ENCODE data around the gene RBM33.

Gene RBM33

GRCh38 chr7:155669717-155670505 lies 25.4 kb downstream of the RBM33 start (continued):
- no peak for TF ChIP-seq ZNF221 (tag by site-specific recombination; IDR thresholded peaks at IDR 0.05; ENCODE audit: borderline replicate concordance)
- no peak for TF ChIP-seq KLF16 (tag by site-specific recombination; IDR thresholded peaks at IDR 0.05)
- TF ChIP-seq ZSCAN30 (tag by site-specific recombination; IDR thresholded peaks at IDR 0.05): no peak

GRCh38 chr7:155670521-155670920 lies 26.1 kb downstream of the RBM33 start:
- TF ChIP-seq SETDB1 (IDR thresholded peaks at IDR 0.05; ENCODE audit: insufficient read length, low read length) (no peak), ZNF600 (tag by site-specific recombination; IDR thresholded peaks at IDR 0.05) (peak; percentile 42; the same call in 1 of the 2 replicates)
- H3K9me3 ChIP-seq (ENCODE audit: control insufficient read depth, insufficient read depth, low read depth, low read length): no peaks in the 10 kb centered on the region
- no peak overlapping the region for H3K4me3 ChIP-seq (ENCODE audit: low read depth, low read length)
- peaks cover 0 to 11% of the 10 kb centered on the region in 2 experiments; a peak in 1 of 3 replicates for H3K36me3 ChIP-seq (ENCODE audit: control insufficient read depth in 2 of 2, insufficient read depth in 1 of 2, low read length in 2 of 2)
- POLR2A ChIA-PET: no interaction called here
- CTCF ChIA-PET: interaction anchor here (1.3 kb wide), 1 partner anchor 72 kb away, joined by 3 read pairs; no protein-coding TSS in a partner anchor
- H3K4me1 ChIP-seq (ENCODE audit: control insufficient read depth, insufficient read depth, low read length): peaks cover 5% of the 10 kb centered on the region; the same call in 1 of the 2 replicates
- no peak overlapping the region for H3K27ac ChIP-seq (ENCODE audit: extremely low read depth, low read depth, low read length)

- CTCF ChIA-PET: no interaction called here
Measured at GRCh38 chr7:155674556-155674955, 30.1 kb downstream of the RBM33 start.

GRCh38 chr7:155676052-155676451 lies 31.6 kb downstream of the RBM33 start:
- no peaks in the 10 kb centered on the region for H3K9me3 ChIP-seq (ENCODE audit: control insufficient read depth, insufficient read depth, low read depth, low read length)
- peaks cover 0 to 21% of the 10 kb centered on the region in 2 experiments; a peak in 1 of 3 replicates for H3K36me3 ChIP-seq (ENCODE audit: control insufficient read depth in 2 of 2, insufficient read depth in 1 of 2, low read length in 2 of 2)
- no peak overlapping the region for H3K27ac ChIP-seq (ENCODE audit: extremely low read depth, low read depth, low read length)
- TF ChIP-seq ZNF560 (tag by site-specific recombination; IDR thresholded peaks at IDR 0.05; ENCODE audit: borderline replicate concordance) (no peak), ZNF521 (tag by site-specific recombination; IDR thresholded peaks at IDR 0.05) (no peak), ZNF140 (tag by site-specific recombination; IDR thresholded peaks at IDR 0.05) (no peak), ZNF549 (tag by site-specific recombination; IDR thresholded peaks at IDR 0.05) (no peak)
- no peak overlapping the region for H3K4me3 ChIP-seq (ENCODE audit: low read depth, low read length)
- no peaks in the 10 kb centered on the region for H3K4me1 ChIP-seq (ENCODE audit: control insufficient read depth, insufficient read depth, low read length)
- ChIA-PET POLR2A (no interaction called here), CTCF (no interaction called here)

More at GRCh38 chr7:155674556-155674955, 30.1 kb downstream of the RBM33 start:
- H3K36me3 ChIP-seq (ENCODE audit: control insufficient read depth in 2 of 2, insufficient read depth in 1 of 2, low read length in 2 of 2): peaks cover 0 to 14% of the 10 kb centered on the region in 2 experiments; a peak in 1 of 3 replicates
- POLR2A ChIA-PET: no interaction called here
- H3K4me3 ChIP-seq (ENCODE audit: low read depth, low read length): no peak overlapping the region
- H3K4me1 ChIP-seq (ENCODE audit: control insufficient read depth, insufficient read depth, low read length): no peaks in the 10 kb centered on the region; the same call in 1 of the 2 replicates
- H3K27ac ChIP-seq (ENCODE audit: extremely low read depth, low read depth, low read length): no peak overlapping the region
- H3K9me3 ChIP-seq (ENCODE audit: control insufficient read depth, insufficient read depth, low read depth, low read length): no peaks in the 10 kb centered on the region
- TF ChIP-seq ZNF24 (tag by site-specific recombination; IDR thresholded peaks at IDR 0.05): no peak
- TF ChIP-seq ZBTB8A (tag by site-specific recombination; IDR thresholded peaks at IDR 0.05): no peak
- TF ChIP-seq OSR2 (tag by site-specific recombination; IDR thresholded peaks at IDR 0.05): no peak

GRCh38 chr7:155677688-155678087 lies 33.2 kb downstream of the RBM33 start:
- CTCF ChIA-PET: interaction anchor here (0.9 to 1.2 kb wide), 3 partner anchors 54 to 92 kb away, joined by 3 to 4 read pairs (median 3); no protein-coding TSS in a partner anchor
- H3K9me3 ChIP-seq (ENCODE audit: control insufficient read depth, insufficient read depth, low read depth, low read length): no peaks in the 10 kb centered on the region
- peaks cover 0 to 30% of the 10 kb centered on the region in 2 experiments; a peak in 2 of 3 replicates for H3K36me3 ChIP-seq (ENCODE audit: control insufficient read depth in 2 of 2, insufficient read depth in 1 of 2, low read length in 2 of 2)
- no peak overlapping the region for H3K4me3 ChIP-seq (ENCODE audit: low read depth, low read length)
- H3K27ac ChIP-seq (ENCODE audit: extremely low read depth, low read depth, low read length): no peak overlapping the region
- no peaks in the 10 kb centered on the region for H3K4me1 ChIP-seq (ENCODE audit: control insufficient read depth, insufficient read depth, low read length)
- TF ChIP-seq ZNF223 (tag by site-specific recombination; IDR thresholded peaks at IDR 0.05) (no peak), ZSCAN16 (tag by site-specific recombination; IDR thresholded peaks at IDR 0.05) (no peak), GLIS1 (tag by site-specific recombination; IDR thresholded peaks at IDR 0.05) (no peak), ZNF292 (tag by site-specific recombination; IDR thresholded peaks at IDR 0.05; ENCODE audit: borderline replicate concordance, low read depth) (no peak), ZNF610 (tag by site-specific recombination; IDR thresholded peaks at IDR 0.05; ENCODE audit: borderline replicate concordance) (no peak), ZNF37A (tag by site-specific recombination; IDR thresholded peaks at IDR 0.05) (no peak)
- POLR2A ChIA-PET: no interaction called here
